Keratinocyte (primary cell): ENCODE data around the gene DCLRE1A. TPM values are rescaled to one million over a fixed set of nuclear protein-coding genes. Genes with fewer than 3 reads are reported as not detected.
"Not testable (repeated sequence)": the region's sequence is repeated elsewhere in the genome, so short reads cannot be mapped to it uniquely, and the experiment has no call there.

Source experiments
- DNase-seq: peaks from one replicate; pipeline ENCODE4 v3.0.0-alpha.2; 2011; ENCODE audit warnings: low read depth, missing footprints, low spot score
- FAIRE-seq: peaks from 2 replicates; lab custom pipeline; 2011; peaks lifted over from hg19 to GRCh38; lab: Jason Lieb, UNC
- H2AFZ ChIP-seq: 2 replicates; pipeline ENCODE4 v1.6.0; 2012; ENCODE audit warnings: low read length, control low read depth, inconsistent platforms; ENCODE audit not compliant: control insufficient read depth
- H3K27ac ChIP-seq: 2 replicates; pipeline ENCODE4 v1.5.1; 2011; ENCODE audit warnings: low read length; ENCODE audit not compliant: control insufficient read depth, insufficient read depth
- H3K27me3 ChIP-seq: 3 replicates; pipeline ENCODE4 v1.6.0; 2011; ENCODE audit warnings: low read length; ENCODE audit not compliant: control insufficient read depth, insufficient read depth; ENCODE audit errors: extremely low read depth
- H3K36me3 ChIP-seq, 2 experiments: 2 replicates in 1 of 2; 3 replicates in 1 of 2; pipeline ENCODE4 v1.5.1; 2011; ENCODE audit warnings: low read length in 2 of 2, mild to moderate bottlenecking in 1 of 2; ENCODE audit not compliant: control insufficient read depth in 2 of 2, insufficient read depth in 2 of 2; ENCODE audit errors: extremely low read depth in 1 of 2
- H3K4me1 ChIP-seq: 3 replicates; pipeline ENCODE4 v1.5.1; 2011; ENCODE audit warnings: low read length; ENCODE audit not compliant: control insufficient read depth, insufficient read depth; ENCODE audit errors: extremely low read depth
- H3K4me2 ChIP-seq: 3 replicates; pipeline ENCODE4 v1.6.0; 2011; ENCODE audit warnings: low read depth, low read length; ENCODE audit not compliant: control insufficient read depth, insufficient read depth; ENCODE audit errors: extremely low read depth
- H3K4me3 ChIP-seq, 3 experiments: fragments of 200-600 bp in 1 of 3; sonication (generic) in 1 of 3; 2 replicates in 2 of 3; 3 replicates in 1 of 3; pipeline ENCODE4 v1.5.1; 2011 to 2016; ENCODE audit warnings: low read length in 3 of 3, mild to moderate bottlenecking in 3 of 3, control low read depth in 2 of 3, inconsistent platforms in 1 of 3, low read depth in 1 of 3, mixed read lengths in 1 of 3, mixed run types in 1 of 3, moderate library complexity in 1 of 3; ENCODE audit not compliant: control insufficient read depth in 2 of 3, insufficient read depth in 2 of 3; ENCODE audit errors: extremely low read depth in 1 of 3
- H3K79me2 ChIP-seq: 2 replicates; pipeline ENCODE4 v1.6.0; 2012; ENCODE audit warnings: low read length; ENCODE audit not compliant: control insufficient read depth, insufficient read depth
- H3K9ac ChIP-seq: 3 replicates; pipeline ENCODE4 v1.6.0; 2011; ENCODE audit warnings: low read length; ENCODE audit not compliant: control insufficient read depth, insufficient read depth; ENCODE audit errors: extremely low read depth
- H3K9me1 ChIP-seq: 3 replicates; pipeline ENCODE4 v1.6.0; 2011; ENCODE audit warnings: low read length; ENCODE audit not compliant: control insufficient read depth, insufficient read depth; ENCODE audit errors: extremely low read depth
- H3K9me3 ChIP-seq: 2 replicates; pipeline ENCODE4 v1.5.1; 2012; ENCODE audit warnings: low read depth, low read length; ENCODE audit not compliant: control insufficient read depth
- H4K20me1 ChIP-seq: 3 replicates; pipeline ENCODE4 v1.6.0; 2011; ENCODE audit warnings: low read length; ENCODE audit not compliant: control insufficient read depth, insufficient read depth; ENCODE audit errors: extremely low read depth
- EZH2 ChIP-seq: IDR thresholded peaks from one replicate; pipeline ENCODE4 v1.6.1; 2012; ENCODE audit warnings: inconsistent platforms, mild to moderate bottlenecking, low read length, moderate library complexity
- dilution Hi-C: fragments of 300-500 bp; cut with MboI; formaldehyde crosslinking; loops from one replicate; pipeline ENCODE4 v1.7.0; 2020; ENCODE audit warnings: low sequenced_read_pairs; ENCODE audit not compliant: extremely low pct_ligation_motif_present
- polyA plus RNA-seq, 5 experiments: library from polyadenylated mRNA; depleted of rRNA in 3 of 5; stranded (reverse) in 3 of 5; stranded (forward) in 1 of 5; unstranded in 1 of 5; fragments of >200 nt; gene quantifications; 1 replicate in 1 of 5; 2 replicates in 3 of 5; 3 replicates in 1 of 5; pipeline versions ENCODE4 v1.2.1 to v1.2.3, GENCODE V29; 2011 to 2012; ENCODE audit warnings: missing spikeins in 2 of 5, low read depth in 1 of 5, low replicate concordance in 1 of 5
- TF ChIP-seq, protein P1 (sequence below), 3 experiments: IDR thresholded peaks in 1 of 3; conservative IDR thresholded peaks in 1 of 3; optimal IDR thresholded peaks in 1 of 3; 2 replicates in 2 of 3; 3 replicates in 1 of 3; pipeline versions ENCODE3 to v1.5.1; 2011; ENCODE audit warnings: low read length in 3 of 3, mild to moderate bottlenecking in 3 of 3, moderate library complexity in 2 of 3, control low read depth in 1 of 3, inconsistent platforms in 1 of 3; ENCODE audit not compliant: insufficient read depth in 2 of 3; ENCODE audit errors: extremely low read depth in 1 of 3

Gene DCLRE1A
- polyA plus RNA-seq, 1 donor (not counting 4 experiments of a cell fraction or from before 2014, with no cell fraction given) = 6.5 TPM

DNA sequence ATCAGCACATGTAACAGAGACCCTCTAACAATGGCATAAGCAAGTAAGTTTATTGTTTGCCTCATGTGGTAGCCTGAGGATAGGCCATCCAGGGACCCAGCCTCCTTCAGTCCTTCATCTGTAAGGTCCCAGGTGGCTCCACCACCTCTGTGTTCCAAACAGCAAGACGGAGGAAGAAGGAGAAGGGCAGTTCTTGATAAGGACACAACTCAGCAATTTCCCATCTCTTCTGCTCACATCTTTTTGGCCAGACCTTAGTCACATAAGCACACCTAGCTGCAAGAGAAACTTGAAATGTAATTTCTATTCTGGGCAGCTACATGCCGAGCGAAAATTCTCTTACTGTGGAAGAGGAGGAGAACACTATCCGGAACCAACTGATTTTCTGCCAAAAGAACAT is 33.9 kb downstream of the DCLRE1A start:
- Histone ChIP-seq H2AFZ (no peak overlapping the region), H3K4me2 (no peak overlapping the region), H3K9me3 (no peaks in the 10 kb centered on the region), H3K36me3 (no peaks in the 10 kb centered on the region), H3K9me1 (no peaks in the 10 kb centered on the region), H3K27ac (no peak overlapping the region), H3K9ac (no peak overlapping the region), H3K79me2 (no peaks in the 10 kb centered on the region), H3K4me3 (no peak overlapping the region), H4K20me1 (no peaks in the 10 kb centered on the region), H3K4me1 (no peaks in the 10 kb centered on the region), H3K27me3 (no peaks in the 10 kb centered on the region)
- dilution Hi-C loops = no loop called here
- TF ChIP-seq EZH2 = no peak
- TF ChIP-seq, protein P1, sequence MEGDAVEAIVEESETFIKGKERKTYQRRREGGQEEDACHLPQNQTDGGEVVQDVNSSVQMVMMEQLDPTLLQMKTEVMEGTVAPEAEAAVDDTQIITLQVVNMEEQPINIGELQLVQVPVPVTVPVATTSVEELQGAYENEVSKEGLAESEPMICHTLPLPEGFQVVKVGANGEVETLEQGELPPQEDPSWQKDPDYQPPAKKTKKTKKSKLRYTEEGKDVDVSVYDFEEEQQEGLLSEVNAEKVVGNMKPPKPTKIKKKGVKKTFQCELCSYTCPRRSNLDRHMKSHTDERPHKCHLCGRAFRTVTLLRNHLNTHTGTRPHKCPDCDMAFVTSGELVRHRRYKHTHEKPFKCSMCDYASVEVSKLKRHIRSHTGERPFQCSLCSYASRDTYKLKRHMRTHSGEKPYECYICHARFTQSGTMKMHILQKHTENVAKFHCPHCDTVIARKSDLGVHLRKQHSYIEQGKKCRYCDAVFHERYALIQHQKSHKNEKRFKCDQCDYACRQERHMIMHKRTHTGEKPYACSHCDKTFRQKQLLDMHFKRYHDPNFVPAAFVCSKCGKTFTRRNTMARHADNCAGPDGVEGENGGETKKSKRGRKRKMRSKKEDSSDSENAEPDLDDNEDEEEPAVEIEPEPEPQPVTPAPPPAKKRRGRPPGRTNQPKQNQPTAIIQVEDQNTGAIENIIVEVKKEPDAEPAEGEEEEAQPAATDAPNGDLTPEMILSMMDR (optimal IDR thresholded peaks at IDR 0.05 in 1 of 3, IDR thresholded peaks at IDR 0.05 in 1 of 3, conservative IDR thresholded peaks at IDR 0.05 in 1 of 3; ENCODE audit: extremely low read depth in 1 of 3, insufficient read depth in 2 of 3, low read length in 3 of 3) = no peak
- DNase-seq (no peak), FAIRE-seq (no peak)

DNA sequence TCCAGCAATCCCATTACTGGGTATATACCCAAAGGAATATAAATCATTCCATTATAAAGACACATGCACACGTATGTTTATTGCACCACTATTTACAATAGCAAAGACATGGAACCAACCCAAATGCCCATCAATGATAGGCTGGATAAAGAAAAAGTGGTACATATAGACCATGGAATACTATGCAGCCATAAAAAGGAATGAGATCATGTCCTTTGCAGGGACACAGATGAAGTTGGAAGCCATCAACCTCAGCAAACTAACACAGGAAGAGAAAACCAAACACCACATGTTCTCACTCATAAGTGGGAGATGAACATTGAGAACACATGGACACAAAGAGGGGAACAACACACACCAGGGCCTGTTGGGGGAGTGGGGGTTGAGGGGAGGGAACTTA is 39.2 kb downstream of the DCLRE1A start:
- H3K79me2 ChIP-seq, H3K4me1 ChIP-seq, H2AFZ ChIP-seq, H3K27me3 ChIP-seq, H3K4me3 ChIP-seq, H3K9me1 ChIP-seq, FAIRE-seq, H3K27ac ChIP-seq, H4K20me1 ChIP-seq, dilution Hi-C loops, H3K9me3 ChIP-seq, H3K9ac ChIP-seq, H3K4me2 ChIP-seq, H3K36me3 ChIP-seq, DNase-seq: not testable (repeated sequence)

DNA sequence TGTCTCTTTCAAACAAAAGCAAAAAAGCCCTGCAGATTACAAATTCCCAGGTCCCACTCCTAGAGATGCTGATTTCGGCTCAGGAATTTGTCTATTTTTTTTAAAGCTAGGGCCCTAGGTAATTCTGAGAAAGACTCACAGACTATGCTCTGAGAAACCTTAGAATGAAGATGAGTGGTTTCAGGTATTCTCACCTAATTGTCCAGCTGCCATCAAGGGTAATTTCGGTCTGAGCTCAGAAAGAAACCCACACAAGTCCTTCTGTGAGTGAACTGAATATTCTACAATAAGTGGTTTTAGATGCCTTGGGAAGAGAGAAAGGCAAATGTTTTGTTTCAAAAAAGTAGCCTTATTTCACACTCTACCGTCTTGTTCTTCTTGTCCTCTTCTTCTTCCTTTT is 45.7 kb downstream of the DCLRE1A start:
- Histone ChIP-seq H3K9ac (no peak overlapping the region), H3K4me3 (no peak overlapping the region), H3K27me3 (peaks cover 14% of the 10 kb centered on the region), H4K20me1 (no peaks in the 10 kb centered on the region), H2AFZ (no peak overlapping the region), H3K36me3 (no peaks in the 10 kb centered on the region), H3K4me2 (no peak overlapping the region), H3K4me1 (no peaks in the 10 kb centered on the region), H3K27ac (no peak overlapping the region), H3K9me1 (no peaks in the 10 kb centered on the region), H3K9me3 (no peaks in the 10 kb centered on the region), H3K79me2 (no peaks in the 10 kb centered on the region)
- dilution Hi-C loops = no loop called here
- no peak for TF ChIP-seq EZH2
- TF ChIP-seq, protein P1 (optimal IDR thresholded peaks at IDR 0.05 in 1 of 3, IDR thresholded peaks at IDR 0.05 in 1 of 3, conservative IDR thresholded peaks at IDR 0.05 in 1 of 3; ENCODE audit: extremely low read depth in 1 of 3, insufficient read depth in 2 of 3, low read length in 3 of 3) = no peak
- DNase-seq = no peak
- FAIRE-seq = no peak
